ENCODE data around the gene TRAF2. TPM values are rescaled to one million over a fixed set of nuclear protein-coding genes. Genes with fewer than 3 reads are reported as not detected.
A peak's percentile ranks its signal among the peaks of the same experiment; 100 is the strongest.

Gene TRAF2
- polyA plus RNA-seq, 3 donors = 1.6 to 6.1 (median 2.0) TPM

- Histone ChIP-seq H3K9ac (ENCODE audit: insufficient read depth, low read length, poor library complexity, severe bottlenecking) (no peak overlapping the region), H3K4me1 (ENCODE audit: control insufficient read depth in 1 of 2, insufficient read depth in 2 of 2, low read length in 2 of 2) (peaks cover 0 to 5% of the 10 kb centered on the region in 2 donors), H3K79me2 (ENCODE audit: insufficient read depth, low read length) (no peaks in the 10 kb centered on the region), H3K4me2 (replicated peaks; ENCODE audit: extremely low read depth, low read length, poor library complexity, severe bottlenecking) (no peak overlapping the region), H3K9me3 (replicated peaks in 1 of 2; ENCODE audit: control insufficient read depth in 1 of 2, insufficient read depth in 1 of 2, low read length in 2 of 2) (no peaks in the 10 kb centered on the region), H2AFZ (ENCODE audit: insufficient read depth, low read depth, low read length, poor library complexity, severe bottlenecking) (no peak overlapping the region), H3K36me3 (replicated peaks in 1 of 2; ENCODE audit: control insufficient read depth in 1 of 2, insufficient read depth in 2 of 2, low read length in 2 of 2) (peaks cover 14 to 43% of the 10 kb centered on the region in 2 donors), H4K20me1 (ENCODE audit: insufficient read depth, low read length) (no peaks in the 10 kb centered on the region), H3K27ac (ENCODE audit: low read depth in 1 of 2, low read length in 2 of 2) (peak overlapping the region in 1 of 2 donors; percentile 12), H3K4me3 (replicated peaks in 1 of 3; ENCODE audit: low read depth in 2 of 3, low read length in 3 of 3) (no peak overlapping the region), H3K27me3 (ENCODE audit: control insufficient read depth in 2 of 2, insufficient read depth in 2 of 2, low read length in 2 of 2) (no peaks in the 10 kb centered on the region)
- H3K27me3 Mint-ChIP-seq (ENCODE audit: low read depth in 3 of 3) = no peaks in the 10 kb centered on the region
- H3K27ac Mint-ChIP-seq = peak overlapping the region in 2 of 7 donors; percentile 27 to 50
- H3K9me3 Mint-ChIP-seq = peaks cover 0 to 2% (median 0%) of the 10 kb centered on the region in 7 donors
- intact Hi-C loops (cut with micrococcal nuclease) = no loop called here
- 58% methylated on average over 9 of the region's 9 CpGs for WGBS (ENCODE audit: insufficient coverage)
- peaks cover 20 to 45% of the 10 kb centered on the region in 2 donors for H3K36me3 Mint-ChIP-seq
- TF ChIP-seq, protein P1, sequence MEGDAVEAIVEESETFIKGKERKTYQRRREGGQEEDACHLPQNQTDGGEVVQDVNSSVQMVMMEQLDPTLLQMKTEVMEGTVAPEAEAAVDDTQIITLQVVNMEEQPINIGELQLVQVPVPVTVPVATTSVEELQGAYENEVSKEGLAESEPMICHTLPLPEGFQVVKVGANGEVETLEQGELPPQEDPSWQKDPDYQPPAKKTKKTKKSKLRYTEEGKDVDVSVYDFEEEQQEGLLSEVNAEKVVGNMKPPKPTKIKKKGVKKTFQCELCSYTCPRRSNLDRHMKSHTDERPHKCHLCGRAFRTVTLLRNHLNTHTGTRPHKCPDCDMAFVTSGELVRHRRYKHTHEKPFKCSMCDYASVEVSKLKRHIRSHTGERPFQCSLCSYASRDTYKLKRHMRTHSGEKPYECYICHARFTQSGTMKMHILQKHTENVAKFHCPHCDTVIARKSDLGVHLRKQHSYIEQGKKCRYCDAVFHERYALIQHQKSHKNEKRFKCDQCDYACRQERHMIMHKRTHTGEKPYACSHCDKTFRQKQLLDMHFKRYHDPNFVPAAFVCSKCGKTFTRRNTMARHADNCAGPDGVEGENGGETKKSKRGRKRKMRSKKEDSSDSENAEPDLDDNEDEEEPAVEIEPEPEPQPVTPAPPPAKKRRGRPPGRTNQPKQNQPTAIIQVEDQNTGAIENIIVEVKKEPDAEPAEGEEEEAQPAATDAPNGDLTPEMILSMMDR (IDR thresholded peaks at IDR 0.05) = peak; percentile 10
- DNase-seq = peak; percentile 14 to 49 (median 30)
- H3K4me3 Mint-ChIP-seq = no peak overlapping the region
- H3K4me1 Mint-ChIP-seq = peaks cover 19% of the 10 kb centered on the region
These were observed 42.3 kb downstream of the TRAF2 start for GRCh38 chr9:136928591-136928990.

DNA sequence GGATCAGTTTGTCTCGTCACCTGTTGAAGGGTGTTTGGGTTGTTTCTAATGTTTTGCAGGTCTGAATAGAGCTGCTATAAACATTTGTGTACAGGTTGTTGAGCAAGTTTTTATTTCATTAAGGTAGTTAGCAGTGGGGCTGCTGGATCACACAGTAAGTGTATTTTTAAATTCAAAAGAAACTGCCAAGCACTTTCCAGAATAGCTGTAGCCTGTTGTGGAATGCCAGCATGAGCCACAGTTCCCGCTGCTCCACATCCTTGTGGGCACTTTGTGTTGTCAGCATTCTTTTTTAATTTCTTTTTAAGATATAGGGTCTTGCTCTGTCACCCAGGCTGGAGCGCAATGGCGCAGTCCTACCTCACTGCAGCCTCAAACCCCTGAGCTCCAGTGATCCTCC is 43.7 kb downstream of the TRAF2 start:
- Histone ChIP-seq H3K4me1 (ENCODE audit: control insufficient read depth in 1 of 2, insufficient read depth in 2 of 2, low read length in 2 of 2) (peaks cover 7 to 12% of the 10 kb centered on the region in 2 donors), H3K27ac (ENCODE audit: low read depth in 1 of 2, low read length in 2 of 2) (no peak overlapping the region), H3K9me3 (replicated peaks in 1 of 2; ENCODE audit: control insufficient read depth in 1 of 2, insufficient read depth in 1 of 2, low read length in 2 of 2) (no peaks in the 10 kb centered on the region), H3K36me3 (replicated peaks in 1 of 2; ENCODE audit: control insufficient read depth in 1 of 2, insufficient read depth in 2 of 2, low read length in 2 of 2) (peaks cover 8 to 31% of the 10 kb centered on the region in 2 donors), H3K4me3 (replicated peaks in 1 of 3; ENCODE audit: low read depth in 2 of 3, low read length in 3 of 3) (no peak overlapping the region), H3K9ac (ENCODE audit: insufficient read depth, low read length, poor library complexity, severe bottlenecking) (no peak overlapping the region), H4K20me1 (ENCODE audit: insufficient read depth, low read length) (no peaks in the 10 kb centered on the region), H3K79me2 (ENCODE audit: insufficient read depth, low read length) (no peaks in the 10 kb centered on the region), H3K4me2 (replicated peaks; ENCODE audit: extremely low read depth, low read length, poor library complexity, severe bottlenecking) (no peak overlapping the region), H3K27me3 (ENCODE audit: control insufficient read depth in 2 of 2, insufficient read depth in 2 of 2, low read length in 2 of 2) (no peaks in the 10 kb centered on the region), H2AFZ (ENCODE audit: insufficient read depth, low read depth, low read length, poor library complexity, severe bottlenecking) (no peak overlapping the region)
- Mint-ChIP-seq H3K4me1 (peaks cover 26% of the 10 kb centered on the region), H3K27ac (no peak overlapping the region), H3K9me3 (no peaks in the 10 kb centered on the region), H3K36me3 (peaks cover 11 to 34% of the 10 kb centered on the region in 2 donors), H3K4me3 (no peak overlapping the region), H3K27me3 (ENCODE audit: low read depth in 3 of 3) (no peaks in the 10 kb centered on the region)
- intact Hi-C loops (cut with micrococcal nuclease) = no loop called here
- no peak for DNase-seq
- TF ChIP-seq, protein P1 (IDR thresholded peaks at IDR 0.05) = no peak
- WGBS (ENCODE audit: insufficient coverage) = 100% methylated on average over 1 of the region's 4 CpGs
